ENCODE data around the gene TOP3A.

TOP3A gene

DNA sequence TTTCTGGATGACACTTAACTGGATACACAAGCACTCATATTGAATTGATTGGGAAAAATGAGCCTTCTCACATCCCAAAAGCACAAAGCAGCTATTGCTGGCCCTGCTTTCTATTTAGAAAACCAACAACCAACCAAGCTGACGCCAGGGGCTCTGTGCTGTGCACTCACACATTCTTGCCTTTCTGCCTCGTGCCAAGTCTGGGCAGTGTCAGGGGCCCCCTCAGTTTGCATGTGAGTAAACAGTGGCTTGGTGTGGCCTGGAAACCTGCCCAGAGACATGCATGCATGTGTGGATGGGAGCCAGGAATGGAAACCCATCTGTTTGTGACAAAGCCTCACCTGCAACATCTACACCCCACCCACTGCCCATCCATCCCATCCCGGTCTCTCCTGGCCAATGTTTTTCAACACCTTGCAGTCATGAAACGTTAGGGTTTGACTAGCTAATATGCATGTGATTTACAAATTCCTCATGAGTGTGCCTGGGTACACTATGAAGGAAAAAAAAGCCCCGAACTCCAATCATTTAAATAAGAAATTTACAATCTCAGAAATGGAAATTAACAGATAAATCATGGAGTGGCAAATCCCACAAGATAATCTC lies 33.9 kb downstream of the TOP3A start:
- DNase-seq = no peak
- no peaks in the 10 kb centered on the region for H3K9me3 ChIP-seq

DNA sequence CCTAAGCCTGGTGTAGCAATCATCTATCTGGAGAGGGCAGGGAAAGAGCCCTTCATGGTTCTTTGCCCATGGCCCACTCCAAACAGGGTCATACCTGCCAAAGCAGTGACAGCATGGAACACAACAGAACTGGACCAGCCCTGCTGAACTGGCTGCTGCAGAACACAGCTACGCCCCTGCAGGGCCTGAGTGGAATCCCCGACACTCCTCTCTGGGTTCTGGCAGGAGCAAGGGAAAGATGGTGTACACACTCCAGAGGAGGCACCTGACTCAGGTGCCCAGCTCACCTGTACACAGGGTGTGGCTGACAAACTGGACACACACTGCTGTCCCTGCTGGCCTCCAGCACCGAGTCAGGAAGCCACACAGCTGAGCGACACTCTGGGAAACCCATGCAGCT lies 34.5 kb downstream of the TOP3A start:
- no peaks in the 10 kb centered on the region for H3K9me3 ChIP-seq
- no peak overlapping the region for H3K4me3 ChIP-seq (ENCODE audit: low read depth, low read length)
- DNase-seq = no peak
- H3K27me3 ChIP-seq = no peaks in the 10 kb centered on the region
- H3K4me1 ChIP-seq = no peaks in the 10 kb centered on the region
- TF ChIP-seq, protein P1, sequence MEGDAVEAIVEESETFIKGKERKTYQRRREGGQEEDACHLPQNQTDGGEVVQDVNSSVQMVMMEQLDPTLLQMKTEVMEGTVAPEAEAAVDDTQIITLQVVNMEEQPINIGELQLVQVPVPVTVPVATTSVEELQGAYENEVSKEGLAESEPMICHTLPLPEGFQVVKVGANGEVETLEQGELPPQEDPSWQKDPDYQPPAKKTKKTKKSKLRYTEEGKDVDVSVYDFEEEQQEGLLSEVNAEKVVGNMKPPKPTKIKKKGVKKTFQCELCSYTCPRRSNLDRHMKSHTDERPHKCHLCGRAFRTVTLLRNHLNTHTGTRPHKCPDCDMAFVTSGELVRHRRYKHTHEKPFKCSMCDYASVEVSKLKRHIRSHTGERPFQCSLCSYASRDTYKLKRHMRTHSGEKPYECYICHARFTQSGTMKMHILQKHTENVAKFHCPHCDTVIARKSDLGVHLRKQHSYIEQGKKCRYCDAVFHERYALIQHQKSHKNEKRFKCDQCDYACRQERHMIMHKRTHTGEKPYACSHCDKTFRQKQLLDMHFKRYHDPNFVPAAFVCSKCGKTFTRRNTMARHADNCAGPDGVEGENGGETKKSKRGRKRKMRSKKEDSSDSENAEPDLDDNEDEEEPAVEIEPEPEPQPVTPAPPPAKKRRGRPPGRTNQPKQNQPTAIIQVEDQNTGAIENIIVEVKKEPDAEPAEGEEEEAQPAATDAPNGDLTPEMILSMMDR (IDR thresholded peaks at IDR 0.05; ENCODE audit: low read depth, low read length) = no peak
- H3K36me3 ChIP-seq = peaks cover 49% of the 10 kb centered on the region

More for the DNA sequence above, 33.9 kb downstream of the TOP3A start:
- TF ChIP-seq, protein P1 (IDR thresholded peaks at IDR 0.05; ENCODE audit: low read depth, low read length) = no peak
- no peaks in the 10 kb centered on the region for H3K27me3 ChIP-seq
- H3K36me3 ChIP-seq = peaks cover 50% of the 10 kb centered on the region
- no peak overlapping the region for H3K4me3 ChIP-seq (ENCODE audit: low read depth, low read length)
- no peaks in the 10 kb centered on the region for H3K4me1 ChIP-seq

DNA sequence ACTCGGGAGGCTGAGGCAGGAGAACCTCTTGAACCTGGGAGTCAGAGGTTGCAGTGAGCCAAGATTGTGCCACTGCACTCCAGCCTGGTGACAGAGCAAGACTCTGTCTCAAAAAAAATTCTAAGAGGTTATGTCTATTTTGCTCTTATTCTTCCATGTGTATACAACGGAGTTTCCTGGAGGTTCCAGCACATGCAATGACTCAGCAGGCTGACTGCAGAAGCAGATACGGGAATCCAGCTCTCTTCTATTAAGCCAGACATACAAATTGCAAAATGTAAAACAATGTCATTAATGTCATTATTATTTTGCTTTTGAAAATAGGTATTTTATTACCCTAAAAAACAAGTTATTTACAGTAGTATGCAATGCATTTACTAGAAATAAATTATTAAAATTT lies 35.9 kb downstream of the TOP3A start:
- no peak for DNase-seq
- H3K36me3 ChIP-seq = peaks cover 49% of the 10 kb centered on the region
- H3K4me1 ChIP-seq = no peaks in the 10 kb centered on the region
- H3K4me3 ChIP-seq (ENCODE audit: low read depth, low read length) = no peak overlapping the region
- no peaks in the 10 kb centered on the region for H3K27me3 ChIP-seq
- TF ChIP-seq, protein P1 (IDR thresholded peaks at IDR 0.05; ENCODE audit: low read depth, low read length) = no peak
- no peaks in the 10 kb centered on the region for H3K9me3 ChIP-seq

DNA sequence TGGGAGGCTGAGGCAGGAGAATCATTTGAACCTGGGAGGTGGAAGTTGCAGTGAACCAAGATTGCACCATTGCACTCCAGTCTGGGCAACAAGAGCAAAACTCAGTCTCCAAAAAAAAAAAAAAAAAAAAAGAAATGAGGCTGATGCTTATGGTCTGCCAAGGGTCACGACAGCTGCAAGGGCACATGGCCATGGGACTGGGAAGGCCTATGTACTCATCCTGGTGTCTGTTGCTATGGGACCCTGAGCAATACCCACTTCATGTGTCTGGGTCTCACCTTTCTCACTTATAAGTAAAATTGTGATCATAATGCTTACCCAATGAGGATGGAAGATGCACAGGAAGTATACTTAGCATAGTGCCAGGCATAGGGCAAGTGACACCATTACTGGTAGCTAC lies 37.7 kb downstream of the TOP3A start:
- Histone ChIP-seq H3K27me3 (no peaks in the 10 kb centered on the region), H3K9me3 (no peaks in the 10 kb centered on the region), H3K36me3 (peaks cover 42% of the 10 kb centered on the region), H3K4me1 (no peaks in the 10 kb centered on the region), H3K4me3 (ENCODE audit: low read depth, low read length) (no peak overlapping the region)
- no peak for DNase-seq
- TF ChIP-seq, protein P1 (IDR thresholded peaks at IDR 0.05; ENCODE audit: low read depth, low read length) = no peak

DNA sequence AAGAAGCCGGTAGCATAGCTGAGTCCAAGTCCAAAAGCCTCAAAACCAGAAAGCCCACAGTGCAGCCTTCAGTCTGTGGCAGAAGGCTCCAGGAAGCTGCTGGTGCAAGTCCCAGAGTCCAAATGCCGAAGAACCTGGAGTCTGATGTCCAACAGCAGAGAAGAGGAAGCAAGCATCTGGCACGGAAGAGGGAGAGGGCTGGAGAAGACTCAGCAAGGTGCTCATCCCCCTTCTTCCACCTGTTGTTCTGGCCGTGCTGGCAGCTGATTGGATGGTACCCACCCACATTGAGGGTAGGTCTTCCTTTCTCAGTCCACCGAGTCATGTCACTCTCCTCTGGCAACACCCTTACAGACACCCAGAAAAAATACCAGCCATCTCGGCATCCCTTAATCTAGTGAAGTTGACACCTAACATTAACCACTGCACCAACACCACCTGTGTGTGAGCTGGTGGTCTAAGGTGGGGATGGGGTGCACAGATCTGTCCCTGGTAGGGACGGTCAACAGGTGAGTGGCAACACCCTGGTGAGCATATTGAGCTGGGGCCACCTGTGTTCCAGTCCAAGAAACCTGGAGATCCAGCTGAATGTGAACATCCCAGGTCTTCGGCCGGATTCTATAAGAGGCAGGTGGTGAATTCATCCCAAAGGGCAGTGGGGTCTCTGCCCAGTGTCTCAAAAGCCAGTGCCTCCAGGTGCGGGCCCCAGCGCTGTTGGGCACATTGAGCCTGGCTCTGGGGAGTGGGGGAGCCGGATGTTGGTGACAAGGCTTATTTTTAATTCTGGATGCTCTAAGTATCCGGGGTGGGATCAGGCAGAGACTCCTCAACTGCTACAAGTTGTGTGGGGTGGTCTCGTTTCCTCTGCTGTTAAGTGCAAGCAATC lies 44.5 kb downstream of the TOP3A start:
- TF ChIP-seq, protein P1 (IDR thresholded peaks at IDR 0.05; ENCODE audit: low read depth, low read length) = no peak
- DNase-seq = no peak
- Histone ChIP-seq H3K4me3 (ENCODE audit: low read depth, low read length) (no peak overlapping the region), H3K9me3 (no peaks in the 10 kb centered on the region), H3K27me3 (no peaks in the 10 kb centered on the region), H3K36me3 (peaks cover 9% of the 10 kb centered on the region; the same call in 1 of the 2 replicates), H3K4me1 (no peaks in the 10 kb centered on the region)

Measured in BE2C (cell line).